Stimulated activated CD4-positive, alpha-beta T cell treated with anti-CD3 and anti-CD28 coated beads, Interleukin-12 subunit alpha, Interleukin-12 subunit beta, amount 100 ng/mL, for 48 hours (primary cell): ENCODE measurements around the gene ELOA2.
"Not testable (repeated sequence)": the region's sequence is repeated elsewhere in the genome, so short reads cannot be mapped to it uniquely, and the experiment has no call there.

Source experiments
- DNase-seq, 3 donors: peaks; one replicate each; pipeline ENCODE4 v3.0.0-alpha.2; 2020; ENCODE audit warnings: low read depth in 2 of 3, low spot score in 1 of 3

ELOA2 gene

DNA sequence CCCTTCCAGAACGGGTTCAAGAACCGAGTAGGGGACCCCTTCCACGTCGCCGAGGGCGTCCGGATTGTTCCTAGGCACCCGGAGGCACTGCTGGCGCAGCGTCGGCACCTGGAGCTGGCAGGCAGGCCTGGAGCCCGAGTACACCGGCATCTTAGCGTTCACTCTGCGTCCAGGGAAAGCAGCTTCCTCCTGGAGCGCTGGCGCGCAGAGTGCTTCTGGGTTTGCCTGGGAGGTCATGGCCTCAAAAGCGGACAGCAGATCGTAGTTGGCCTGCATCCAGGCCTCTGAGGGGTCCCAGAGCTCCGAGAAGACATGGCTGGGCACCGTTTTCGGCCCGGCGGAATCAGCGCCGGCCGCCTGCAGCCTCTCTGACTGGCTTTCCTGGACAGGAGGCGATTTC is 12.6 kb downstream of the ELOA2 start:
- DNase-seq: not testable (repeated sequence)

DNA sequence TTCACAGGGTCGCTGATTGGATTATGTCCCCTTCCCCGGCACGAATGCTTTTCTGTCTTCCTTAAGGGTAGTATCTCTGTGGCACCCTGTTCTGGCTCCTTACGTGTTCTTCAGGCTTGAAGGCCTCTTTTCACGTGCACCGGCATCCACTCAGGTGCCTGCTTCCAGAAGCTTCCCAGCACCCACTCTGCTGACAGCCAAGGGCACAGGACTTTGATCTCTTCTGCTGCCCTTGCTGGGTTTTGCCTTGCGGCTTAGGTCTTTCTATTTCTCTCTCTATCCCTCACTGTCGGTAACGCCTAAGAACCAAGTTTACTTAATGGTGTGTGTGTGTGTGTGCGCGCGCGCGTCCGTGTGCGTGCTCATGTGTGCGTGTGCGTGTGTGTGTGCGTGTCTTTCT is 14.7 kb downstream of the ELOA2 start:
- DNase-seq: not testable (repeated sequence)

DNA sequence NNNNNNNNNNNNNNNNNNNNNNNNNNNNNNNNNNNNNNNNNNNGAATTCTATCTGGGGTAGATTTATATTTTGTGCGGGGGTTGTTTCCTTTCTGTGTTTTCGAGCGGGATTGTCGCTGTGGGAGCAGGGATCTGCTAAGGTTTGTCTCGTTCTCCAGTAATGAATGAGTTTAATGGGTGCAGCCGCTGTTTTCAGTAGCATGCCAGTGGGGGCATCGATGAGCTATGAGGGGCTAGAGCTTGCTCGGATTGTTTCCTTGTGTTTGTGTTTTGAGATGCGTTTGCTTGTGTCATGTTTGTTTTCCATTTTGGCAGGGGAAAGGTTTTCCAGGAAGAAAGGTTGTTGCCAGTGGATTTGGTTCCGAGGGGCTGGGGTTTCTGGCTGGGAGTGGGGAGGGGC is 15.6 kb downstream of the ELOA2 start:
- not testable (repeated sequence) for DNase-seq
